Natural killer cell (primary cell): Measurements from ENCODE around the gene GTSF1L. TPM values are rescaled to one million over a fixed set of nuclear protein-coding genes. Genes with fewer than 3 reads are reported as not detected.

ENCODE experiments used
- ATAC-seq, 3 donors: fragments of 150-1000 bp in 2 of 3; fragments of 200-7000 bp in 1 of 3; cut with Tn5 transposase; 1 replicate in 1 of 3; 2 replicates in 2 of 3; pipeline ENCODE4 v1.10.0; 2021; ENCODE audit warnings: mild to moderate bottlenecking in 2 of 3, moderate library complexity in 2 of 3
- DNase-seq, 2 donors: peaks; one replicate each; pipeline versions ENCODE4 v3.0.0 to v3.0.0-alpha.2; 2013 to 2021; ENCODE audit warnings: mixed read lengths in 1 of 2
- H3K27ac ChIP-seq: one replicate; pipeline ENCODE4 v1.5.1; 2013; ENCODE audit warnings: mild to moderate bottlenecking, low read length
- H3K27me3 ChIP-seq: one replicate; pipeline ENCODE4 v1.6.1; 2013; ENCODE audit warnings: low read length; ENCODE audit not compliant: control insufficient read depth, insufficient read depth
- H3K36me3 ChIP-seq: one replicate; pipeline ENCODE4 v1.6.1; 2013; ENCODE audit warnings: low read length; ENCODE audit not compliant: control insufficient read depth, insufficient read depth
- H3K4me1 ChIP-seq: one replicate; pipeline ENCODE4 v1.6.1; 2013; ENCODE audit warnings: low read length; ENCODE audit not compliant: control insufficient read depth, insufficient read depth
- H3K4me3 ChIP-seq: one replicate; pipeline ENCODE4 v1.5.1; 2013; ENCODE audit warnings: low read length
- H3K9me3 ChIP-seq: one replicate; pipeline ENCODE4 v1.6.1; 2013; ENCODE audit warnings: low read length; ENCODE audit not compliant: control insufficient read depth, insufficient read depth
- H3K27ac Mint-ChIP-seq, 2 donors: one replicate each; pipeline ENCODE4 v1.8.0; 2022; ENCODE audit warnings: mild to moderate bottlenecking in 2 of 2, mixed read lengths in 2 of 2, moderate library complexity in 1 of 2
- H3K27me3 Mint-ChIP-seq, 2 donors: one replicate each; pipeline ENCODE4 v1.8.0; 2022; ENCODE audit warnings: low read depth in 2 of 2, mixed read lengths in 2 of 2
- H3K36me3 Mint-ChIP-seq: one replicate; pipeline ENCODE4 v1.8.0; 2022; ENCODE audit warnings: mixed read lengths
- H3K4me1 Mint-ChIP-seq, 2 donors: one replicate each; pipeline ENCODE4 v1.8.0; 2022; ENCODE audit warnings: mixed read lengths in 2 of 2
- H3K4me3 Mint-ChIP-seq: one replicate; pipeline ENCODE4 v1.8.0; 2022; ENCODE audit warnings: mild to moderate bottlenecking, moderate library complexity, mixed read lengths
- H3K9me3 Mint-ChIP-seq, 2 donors: one replicate each; pipeline ENCODE4 v1.8.0; 2022; ENCODE audit warnings: mixed read lengths in 2 of 2
- CTCF ChIP-seq: fragments of 200-600 bp; IDR thresholded peaks from one replicate; pipeline ENCODE4 v1.8.0; 2022; ENCODE audit warnings: antibody characterized with exemption
- WGBS: methylation state at CpG from one replicate; pipeline ENCODE4 v1.1.7; 2013; ENCODE audit warnings: missing lambda C conversion rate; ENCODE audit not compliant: insufficient coverage; 5-methylcytosine and 5-hydroxymethylcytosine counted together
- intact Hi-C: fragments of 100-400 bp; cut with micrococcal nuclease; formaldehyde crosslinking; loops from one replicate; pipeline ENCODE4 v1.14.2; 2022
- total RNA-seq, 4 donors: library from RNA; stranded (reverse); fragments of 120-200 nt in 1 of 4; gene quantifications; one replicate each; pipeline versions ENCODE4 v1.2.3 to v1.2.4, GENCODE V29; 2013 to 2022

GTSF1L gene
- total RNA-seq, 3 donors from 2014 or later (not counting 1 experiment from before 2014, with no cell fraction given) = not detected

GRCh38 chr20:43689165-43689564 lies 37.6 kb downstream of the GTSF1L start:
- H3K27ac ChIP-seq = no peak overlapping the region
- ATAC-seq (no peak), DNase-seq (no peak)
- Mint-ChIP-seq H3K27ac (peak overlapping the region in 1 of 2 donors; percentile 18), H3K4me3 (no peak overlapping the region), H3K36me3 (no peaks in the 10 kb centered on the region), H3K9me3 (no peaks in the 10 kb centered on the region), H3K4me1 (no peaks in the 10 kb centered on the region), H3K27me3 (no peaks in the 10 kb centered on the region)
- no peaks in the 10 kb centered on the region for H3K36me3 ChIP-seq
- no peaks in the 10 kb centered on the region for H3K9me3 ChIP-seq
- H3K4me3 ChIP-seq = no peak overlapping the region
- 91% methylated on average over 4 of the region's 4 CpGs for WGBS
- H3K27me3 ChIP-seq = no peaks in the 10 kb centered on the region
- no peak for TF ChIP-seq CTCF
- H3K4me1 ChIP-seq = no peaks in the 10 kb centered on the region
- intact Hi-C loops = no loop called here

GRCh38 chr20:43686820-43687219 lies 40.0 kb downstream of the GTSF1L start:
- no peak for TF ChIP-seq CTCF
- Mint-ChIP-seq H3K4me1 (no peaks in the 10 kb centered on the region), H3K9me3 (no peaks in the 10 kb centered on the region), H3K27me3 (no peaks in the 10 kb centered on the region), H3K4me3 (no peak overlapping the region), H3K36me3 (no peaks in the 10 kb centered on the region), H3K27ac (no peak overlapping the region)
- intact Hi-C loops = no loop called here
- Histone ChIP-seq H3K36me3 (no peaks in the 10 kb centered on the region), H3K4me3 (no peak overlapping the region), H3K27me3 (no peaks in the 10 kb centered on the region), H3K27ac (no peak overlapping the region), H3K4me1 (peaks cover 9% of the 10 kb centered on the region), H3K9me3 (no peaks in the 10 kb centered on the region)
- DNase-seq = no peak
- WGBS = 96% methylated on average over 13 of the region's 13 CpGs
- ATAC-seq = no peak

- intact Hi-C loops = no loop called here
- no peak overlapping the region for H3K4me3 ChIP-seq
- DNase-seq = no peak
- H3K4me1 ChIP-seq = peaks cover 18% of the 10 kb centered on the region
- no peaks in the 10 kb centered on the region for H3K27me3 ChIP-seq
- no peaks in the 10 kb centered on the region for H3K9me3 Mint-ChIP-seq
- no peak overlapping the region for H3K4me3 Mint-ChIP-seq
- WGBS = 82% methylated on average over 9 of the region's 9 CpGs
- peak overlapping the region; percentile 84 for H3K27ac ChIP-seq
- ATAC-seq = no peak
- H3K4me1 Mint-ChIP-seq = no peaks in the 10 kb centered on the region
- no peak for TF ChIP-seq CTCF
- no peaks in the 10 kb centered on the region for H3K36me3 Mint-ChIP-seq
- no peak overlapping the region for H3K27ac Mint-ChIP-seq
- H3K36me3 ChIP-seq = no peaks in the 10 kb centered on the region
- no peaks in the 10 kb centered on the region for H3K27me3 Mint-ChIP-seq
- no peaks in the 10 kb centered on the region for H3K9me3 ChIP-seq
These were observed 44.4 kb downstream of the GTSF1L start for GRCh38 chr20:43682446-43682845.

- peak overlapping the region; percentile 84 for H3K27ac ChIP-seq
- peaks cover 18% of the 10 kb centered on the region for H3K4me1 ChIP-seq
- intact Hi-C loops = no loop called here
- ATAC-seq (peak in 2 of 3 donors; percentile 38 to 56), DNase-seq (peak in 1 of 2 donors; percentile 22)
- no peaks in the 10 kb centered on the region for H3K4me1 Mint-ChIP-seq
- H3K4me3 ChIP-seq = no peak overlapping the region
- no peaks in the 10 kb centered on the region for H3K36me3 ChIP-seq
- H3K27me3 Mint-ChIP-seq = no peaks in the 10 kb centered on the region
- no peaks in the 10 kb centered on the region for H3K36me3 Mint-ChIP-seq
- H3K9me3 Mint-ChIP-seq = no peaks in the 10 kb centered on the region
- H3K27ac Mint-ChIP-seq = no peak overlapping the region
- WGBS = 23% methylated on average over 1 of the region's 2 CpGs
- no peaks in the 10 kb centered on the region for H3K9me3 ChIP-seq
- TF ChIP-seq CTCF = no peak
- no peak overlapping the region for H3K4me3 Mint-ChIP-seq
- no peaks in the 10 kb centered on the region for H3K27me3 ChIP-seq
These were observed 44.8 kb downstream of the GTSF1L start for GRCh38 chr20:43681991-43682410.
